Upper lobe of left lung (tissue), 6 donors: ENCODE results near the gene GRHL1. TPM values are rescaled to one million over a fixed set of nuclear protein-coding genes. Genes with fewer than 3 reads are reported as not detected.
"Not testable (repeated sequence)": the region's sequence is repeated elsewhere in the genome, so short reads cannot be mapped to it uniquely, and the experiment has no call there.

Source experiments
- ATAC-seq, 2 donors: fragments of 200-7000 bp; cut with Tn5 transposase; one replicate each; pipeline ENCODE4 v1.9.1; 2022; ENCODE audit warnings: mild to moderate bottlenecking in 2 of 2, moderate library complexity in 2 of 2; ENCODE audit not compliant: low FRiP score in 2 of 2
- DNase-seq, 2 donors: peaks; one replicate each; pipeline ENCODE4 v3.0.0-alpha.2; 2019 to 2020
- H3K27ac ChIP-seq, 4 donors: fragments of 200-600 bp; sonication (generic); one replicate each; pipeline ENCODE4 v1.5.1; 2016 to 2019
- H3K27me3 ChIP-seq, 4 donors: fragments of 200-600 bp; sonication (generic); one replicate each; pipeline ENCODE4 v1.5.1; 2017 to 2019
- H3K36me3 ChIP-seq, 4 donors: fragments of 200-600 bp; sonication (generic); one replicate each; pipeline ENCODE4 v1.5.1; 2016 to 2019
- H3K4me1 ChIP-seq, 4 donors: fragments of 200-600 bp; sonication (generic); one replicate each; pipeline ENCODE4 v1.5.1; 2018 to 2019
- H3K4me3 ChIP-seq, 4 donors: fragments of 200-600 bp; sonication (generic); one replicate each; pipeline ENCODE4 v1.5.1; 2017 to 2019; ENCODE audit warnings: mild to moderate bottlenecking in 2 of 4, moderate library complexity in 1 of 4
- H3K9me3 ChIP-seq, 4 donors: fragments of 200-600 bp; sonication (generic); one replicate each; pipeline ENCODE4 v1.5.1; 2018 to 2019
- CTCF ChIP-seq, 6 experiments: fragments of 450-650 bp in 4 of 6; fragments of 200-600 bp in 2 of 6; sonication (generic) in 2 of 6; IDR thresholded peaks; one replicate each; pipeline ENCODE4 v1.5.1; 2016 to 2019; ENCODE audit warnings: antibody characterized with exemption in 6 of 6
- EP300 ChIP-seq, 4 donors: sonication (generic); formaldehyde crosslinking; IDR thresholded peaks; one replicate each; pipeline ENCODE4 v1.5.1; 2017; ENCODE audit warnings: antibody characterized with exemption in 4 of 4, control low read depth in 2 of 4
- POLR2A ChIP-seq, 4 donors: fragments of 450-650 bp; IDR thresholded peaks; one replicate each; pipeline ENCODE4 v1.5.1; 2016 to 2017; ENCODE audit warnings: antibody characterized with exemption in 4 of 4, mild to moderate bottlenecking in 2 of 4
- POLR2AphosphoS5 ChIP-seq, 2 donors: sonication (generic); formaldehyde crosslinking; IDR thresholded peaks; one replicate each; pipeline ENCODE4 v1.5.1; 2017; ENCODE audit warnings: antibody characterized with exemption in 2 of 2
- WGBS, 2 donors: methylation state at CpG; one replicate each; pipeline ENCODE4 v1.1.5; 2017 to 2018; 5-methylcytosine and 5-hydroxymethylcytosine counted together
- total RNA-seq, 6 donors: library from RNA; depleted of rRNA in 4 of 6; stranded (reverse); fragments of >200 nt in 4 of 6; gene quantifications; one replicate each; pipeline versions ENCODE4 v1.1.0 to v1.2.1, GENCODE V29; 2016 to 2021
- donor health status: DM: no; HTN: no; CAD: no; lungs with moderate emphysema.
- donor health status: DM: no; HTN: yes; CAD: no; lungs with severe emphysema.

GRHL1 gene
- total RNA-seq, 6 donors from 2014 or later: 4.3 to 18.0 (median 10.1) TPM

- peak in 1 of 2 donors; percentile 70 for DNase-seq
- not testable (repeated sequence) for H3K27me3 ChIP-seq, H3K4me3 ChIP-seq, H3K9me3 ChIP-seq, H3K36me3 ChIP-seq, ATAC-seq, H3K27ac ChIP-seq
- H3K4me1 ChIP-seq: peaks cover 12 to 20% (median 14%) of the 10 kb centered on the region in 4 donors
- 93 to 95% methylated on average over 37 of the region's 37 CpGs for WGBS, 2 donors
These were observed 61.0 kb downstream of the GRHL1 start for GRCh38 chr2:10012366-10012962.

GRCh38 chr2:10012963-10013461 lies 61.5 kb downstream of the GRHL1 start:
- Histone ChIP-seq H3K4me3 (no peak overlapping the region), H3K4me1 (peaks cover 12 to 20% (median 14%) of the 10 kb centered on the region in 4 donors), H3K9me3 (no peaks in the 10 kb centered on the region), H3K27ac (no peak overlapping the region), H3K27me3 (no peaks in the 10 kb centered on the region), H3K36me3 (no peaks in the 10 kb centered on the region)
- ATAC-seq (peak in 1 of 2 donors; percentile 61), DNase-seq (peak in 1 of 2 donors; percentile 62)
- 92 to 93% methylated on average over 29 of the region's 29 CpGs for WGBS, 2 donors
- no peak for TF ChIP-seq POLR2AphosphoS5 (IDR thresholded peaks at IDR 0.05)
- TF ChIP-seq POLR2A (IDR thresholded peaks at IDR 0.05): no peak
- no peak for TF ChIP-seq CTCF (IDR thresholded peaks at IDR 0.05)
- TF ChIP-seq EP300 (IDR thresholded peaks at IDR 0.05): no peak

GRCh38 chr2:10013651-10014417 lies 62.3 kb downstream of the GRHL1 start:
- not testable (repeated sequence) for H3K4me3 ChIP-seq, ATAC-seq, H3K27ac ChIP-seq, H3K27me3 ChIP-seq, H3K36me3 ChIP-seq, H3K9me3 ChIP-seq
- peak in 1 of 2 donors; percentile 57 for DNase-seq
- H3K4me1 ChIP-seq: peaks cover 13 to 15% (median 13%) of the 10 kb centered on the region in 4 donors
- 92 to 94% methylated on average over 43 of the region's 43 CpGs for WGBS, 2 donors

- DNase-seq (peak in 1 of 2 donors; percentile 77), ATAC-seq (no peak)
- Histone ChIP-seq H3K4me1 (peaks cover 8 to 15% (median 11%) of the 10 kb centered on the region in 4 donors), H3K4me3 (no peak overlapping the region), H3K36me3 (no peaks in the 10 kb centered on the region), H3K27ac (no peak overlapping the region), H3K9me3 (no peaks in the 10 kb centered on the region), H3K27me3 (no peaks in the 10 kb centered on the region)
- 90 to 92% methylated on average over 42 of the region's 42 CpGs for WGBS, 2 donors
- no peak for TF ChIP-seq EP300 (IDR thresholded peaks at IDR 0.05)
- no peak for TF ChIP-seq POLR2AphosphoS5 (IDR thresholded peaks at IDR 0.05)
- TF ChIP-seq CTCF (IDR thresholded peaks at IDR 0.05): no peak
- no peak for TF ChIP-seq POLR2A (IDR thresholded peaks at IDR 0.05)
These were observed 63.1 kb downstream of the GRHL1 start for GRCh38 chr2:10014418-10015190.

GRCh38 chr2:10015376-10015989 lies 64.0 kb downstream of the GRHL1 start:
- not testable (repeated sequence) for H3K4me1 ChIP-seq, H3K36me3 ChIP-seq, H3K9me3 ChIP-seq, H3K27me3 ChIP-seq, H3K4me3 ChIP-seq, H3K27ac ChIP-seq, ATAC-seq
- WGBS, 2 donors: 92 to 96% methylated on average over 26 to 40 of the region's 44 CpGs
- DNase-seq: peak in 1 of 2 donors; percentile 59
